ENCODE data around the gene ADGRL1.
"Not testable (repeated sequence)": the region's sequence is repeated elsewhere in the genome, so short reads cannot be mapped to it uniquely, and the experiment has no call there.

The ADGRL1 gene

GRCh38 chr19:14244393-14244792 lies 38.4 kb upstream of the ADGRL1 start:
- not testable (repeated sequence) for H3K36me3 ChIP-seq (ENCODE audit: control insufficient read depth, low read depth, low read length); H3K27ac ChIP-seq (ENCODE audit: low read length); H3K27me3 ChIP-seq (ENCODE audit: control insufficient read depth, insufficient read depth, low read length); H3K9ac ChIP-seq (ENCODE audit: low read length); H3K4me3 ChIP-seq (ENCODE audit: low read length); H3K4me1 ChIP-seq (ENCODE audit: control insufficient read depth, low read depth, low read length); H3K9me3 ChIP-seq (ENCODE audit: control insufficient read depth, low read depth, low read length)

GRCh38 chr19:14243718-14244117 lies 37.7 kb upstream of the ADGRL1 start:
- not testable (repeated sequence) for H3K27ac ChIP-seq (ENCODE audit: low read length); H3K27me3 ChIP-seq (ENCODE audit: control insufficient read depth, insufficient read depth, low read length); H3K36me3 ChIP-seq (ENCODE audit: control insufficient read depth, low read depth, low read length); H3K4me3 ChIP-seq (ENCODE audit: low read length); H3K9ac ChIP-seq (ENCODE audit: low read length); H3K4me1 ChIP-seq (ENCODE audit: control insufficient read depth, low read depth, low read length); H3K9me3 ChIP-seq (ENCODE audit: control insufficient read depth, low read depth, low read length)

GRCh38 chr19:14237014-14237941 lies 31.3 kb upstream of the ADGRL1 start:
- no peaks in the 10 kb centered on the region for H3K4me1 ChIP-seq (ENCODE audit: control insufficient read depth, low read depth, low read length)
- no peak overlapping the region for H3K9ac ChIP-seq (ENCODE audit: low read length)
- H3K27me3 ChIP-seq (ENCODE audit: control insufficient read depth, insufficient read depth, low read length), result no peaks in the 10 kb centered on the region
- no peak overlapping the region for H3K27ac ChIP-seq (ENCODE audit: low read length)
- H3K4me3 ChIP-seq (ENCODE audit: low read length), result no peak overlapping the region
- H3K9me3 ChIP-seq (ENCODE audit: control insufficient read depth, low read depth, low read length), result no peaks in the 10 kb centered on the region
- H3K36me3 ChIP-seq (ENCODE audit: control insufficient read depth, low read depth, low read length), result no peaks in the 10 kb centered on the region

- not testable (repeated sequence) for H3K36me3 ChIP-seq (ENCODE audit: control insufficient read depth, low read depth, low read length); H3K9me3 ChIP-seq (ENCODE audit: control insufficient read depth, low read depth, low read length); H3K4me1 ChIP-seq (ENCODE audit: control insufficient read depth, low read depth, low read length); H3K27me3 ChIP-seq (ENCODE audit: control insufficient read depth, insufficient read depth, low read length); H3K4me3 ChIP-seq (ENCODE audit: low read length); H3K27ac ChIP-seq (ENCODE audit: low read length); H3K9ac ChIP-seq (ENCODE audit: low read length)
These were observed 27.0 kb upstream of the ADGRL1 start for GRCh38 chr19:14232945-14233344.

DNA sequence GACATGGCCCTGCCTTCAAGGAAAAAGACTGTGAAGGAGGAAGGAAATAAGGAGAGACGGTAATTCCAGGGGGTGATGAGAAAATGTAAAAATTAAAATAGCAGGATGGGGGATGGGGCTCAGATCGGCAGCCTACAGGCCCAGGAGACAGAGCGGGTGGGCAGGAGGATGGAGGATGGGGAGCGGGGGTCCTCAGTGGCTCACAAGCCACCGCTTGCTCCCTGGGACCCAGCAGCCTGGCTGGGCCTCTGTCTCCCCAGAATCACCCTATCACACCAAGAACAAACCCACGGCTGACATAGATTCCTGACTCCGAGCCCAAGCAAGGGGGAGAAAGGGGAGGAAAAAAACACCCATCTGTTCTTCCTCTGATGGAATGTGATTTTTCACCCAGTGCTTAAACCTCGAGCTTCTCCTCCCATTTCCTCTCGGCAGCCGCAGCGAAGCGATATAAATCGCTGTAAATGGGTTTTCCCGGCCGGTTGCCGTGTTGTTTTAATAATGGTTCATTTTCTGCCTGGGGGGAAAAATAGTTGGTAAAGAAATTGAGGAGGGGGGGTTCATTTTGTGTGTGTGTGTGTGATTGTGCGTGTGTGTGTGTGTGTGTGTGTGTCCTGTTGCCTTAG lies 22.6 kb upstream of the ADGRL1 start:
- not testable (repeated sequence) for H3K4me1 ChIP-seq (ENCODE audit: control insufficient read depth, low read depth, low read length); H3K4me3 ChIP-seq (ENCODE audit: low read length); H3K36me3 ChIP-seq (ENCODE audit: control insufficient read depth, low read depth, low read length); H3K9ac ChIP-seq (ENCODE audit: low read length); H3K9me3 ChIP-seq (ENCODE audit: control insufficient read depth, low read depth, low read length); H3K27me3 ChIP-seq (ENCODE audit: control insufficient read depth, insufficient read depth, low read length); H3K27ac ChIP-seq (ENCODE audit: low read length)

GRCh38 chr19:14226498-14226897 lies 20.5 kb upstream of the ADGRL1 start:
- H3K27ac ChIP-seq (ENCODE audit: low read length); H3K4me1 ChIP-seq (ENCODE audit: control insufficient read depth, low read depth, low read length); H3K36me3 ChIP-seq (ENCODE audit: control insufficient read depth, low read depth, low read length); H3K4me3 ChIP-seq (ENCODE audit: low read length); H3K9ac ChIP-seq (ENCODE audit: low read length); H3K27me3 ChIP-seq (ENCODE audit: control insufficient read depth, insufficient read depth, low read length); H3K9me3 ChIP-seq (ENCODE audit: control insufficient read depth, low read depth, low read length): not testable (repeated sequence)

DNA sequence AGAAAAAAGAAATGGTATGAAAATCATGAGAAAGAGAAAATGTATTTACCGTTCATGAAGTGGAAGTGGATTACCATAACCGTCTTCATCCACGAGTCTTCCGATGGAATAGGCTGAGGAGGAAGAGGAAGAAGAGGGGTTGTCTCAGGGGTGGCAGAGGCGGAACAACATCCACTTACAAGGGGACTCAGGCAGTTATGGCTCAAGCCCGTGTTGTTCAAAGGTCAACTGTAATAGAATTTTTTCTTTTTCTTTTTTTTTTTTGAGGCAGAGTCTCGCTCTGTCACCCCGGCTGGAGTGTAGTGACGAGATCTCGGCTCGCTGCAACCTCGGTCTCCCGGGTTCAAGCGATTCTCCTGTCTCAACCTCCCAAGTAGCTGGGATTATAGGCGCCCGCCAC lies 16.9 kb upstream of the ADGRL1 start:
- H3K9me3 ChIP-seq (ENCODE audit: control insufficient read depth, low read depth, low read length), result no peaks in the 10 kb centered on the region
- no peaks in the 10 kb centered on the region for H3K4me1 ChIP-seq (ENCODE audit: control insufficient read depth, low read depth, low read length)
- no peaks in the 10 kb centered on the region for H3K27me3 ChIP-seq (ENCODE audit: control insufficient read depth, insufficient read depth, low read length)
- H3K36me3 ChIP-seq (ENCODE audit: control insufficient read depth, low read depth, low read length), result no peaks in the 10 kb centered on the region
- no peak overlapping the region for H3K9ac ChIP-seq (ENCODE audit: low read length)
- H3K4me3 ChIP-seq (ENCODE audit: low read length), result no peak overlapping the region
- H3K27ac ChIP-seq (ENCODE audit: low read length), result no peak overlapping the region

- H3K9ac ChIP-seq (ENCODE audit: low read length), result not testable (repeated sequence)
- peak overlapping the region; percentile 13 for H3K4me3 ChIP-seq (ENCODE audit: low read length)
These were observed 15.4 kb upstream of the ADGRL1 start for GRCh38 chr19:14221345-14221744.

GRCh38 chr19:14218620-14219330 lies 12.8 kb upstream of the ADGRL1 start:
- Histone ChIP-seq H3K9me3 (ENCODE audit: control insufficient read depth, low read depth, low read length) (no peaks in the 10 kb centered on the region), H3K9ac (ENCODE audit: low read length) (no peak overlapping the region), H3K4me3 (ENCODE audit: low read length) (no peak overlapping the region), H3K27me3 (ENCODE audit: control insufficient read depth, insufficient read depth, low read length) (no peaks in the 10 kb centered on the region), H3K36me3 (ENCODE audit: control insufficient read depth, low read depth, low read length) (no peaks in the 10 kb centered on the region), H3K4me1 (ENCODE audit: control insufficient read depth, low read depth, low read length) (no peaks in the 10 kb centered on the region), H3K27ac (ENCODE audit: low read length) (no peak overlapping the region)

More at GRCh38 chr19:14221345-14221744, 15.4 kb upstream of the ADGRL1 start:
- H3K27me3 ChIP-seq (ENCODE audit: control insufficient read depth, insufficient read depth, low read length); H3K9me3 ChIP-seq (ENCODE audit: control insufficient read depth, low read depth, low read length); H3K27ac ChIP-seq (ENCODE audit: low read length); H3K4me1 ChIP-seq (ENCODE audit: control insufficient read depth, low read depth, low read length); H3K36me3 ChIP-seq (ENCODE audit: control insufficient read depth, low read depth, low read length): not testable (repeated sequence)

DNA sequence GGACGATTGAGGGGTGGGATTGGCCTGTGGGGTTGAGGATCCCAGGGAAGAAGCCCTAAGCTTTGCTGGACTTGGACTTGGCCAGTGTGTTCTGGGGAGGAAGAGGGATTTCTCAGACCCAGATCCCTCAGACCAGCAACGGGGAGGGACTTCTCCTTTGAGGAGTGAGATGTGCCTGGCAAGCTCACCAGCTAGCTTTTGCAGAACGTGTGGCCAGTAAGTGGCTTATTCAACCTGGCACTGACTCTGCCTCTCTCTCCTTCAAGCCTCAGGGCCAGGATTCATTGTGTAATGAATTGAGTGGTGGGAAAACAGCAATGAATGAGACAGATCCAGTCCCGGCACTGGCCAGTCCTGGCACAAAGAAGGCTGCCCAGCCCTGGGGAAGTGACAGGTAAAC lies 11.9 kb upstream of the ADGRL1 start:
- not testable (repeated sequence) for H3K4me3 ChIP-seq (ENCODE audit: low read length); H3K9ac ChIP-seq (ENCODE audit: low read length); H3K4me1 ChIP-seq (ENCODE audit: control insufficient read depth, low read depth, low read length); H3K27me3 ChIP-seq (ENCODE audit: control insufficient read depth, insufficient read depth, low read length); H3K27ac ChIP-seq (ENCODE audit: low read length); H3K36me3 ChIP-seq (ENCODE audit: control insufficient read depth, low read depth, low read length); H3K9me3 ChIP-seq (ENCODE audit: control insufficient read depth, low read depth, low read length)

GRCh38 chr19:14214580-14214979 lies 8.6 kb upstream of the ADGRL1 start:
- H3K9ac ChIP-seq (ENCODE audit: low read length), result no peak overlapping the region

More at GRCh38 chr19:14214580-14214979, 8.6 kb upstream of the ADGRL1 start:
- no peaks in the 10 kb centered on the region for H3K27me3 ChIP-seq (ENCODE audit: control insufficient read depth, insufficient read depth, low read length)
- no peak overlapping the region for H3K27ac ChIP-seq (ENCODE audit: low read length)
- H3K4me1 ChIP-seq (ENCODE audit: control insufficient read depth, low read depth, low read length), result no peaks in the 10 kb centered on the region
- no peaks in the 10 kb centered on the region for H3K9me3 ChIP-seq (ENCODE audit: control insufficient read depth, low read depth, low read length)
- H3K4me3 ChIP-seq (ENCODE audit: low read length), result no peak overlapping the region
- H3K36me3 ChIP-seq (ENCODE audit: control insufficient read depth, low read depth, low read length), result no peaks in the 10 kb centered on the region
